ENCODE measurements around the gene DHH. TPM values are rescaled to one million over a fixed set of nuclear protein-coding genes. Genes with fewer than 3 reads are reported as not detected.

The DHH gene
- total RNA-seq (2014; rRNA removed; shearing (Covaris generic)) (not detected in 2 replicates), polyA plus RNA-seq (2016; fragmentation: Nextera tagmentation; extraction: Ambion mirVana) (0.09 TPM in 1 of 2 replicates, not detected in the other)
- long read RNA-seq = 0 reads

- H3K4me1 Mint-ChIP-seq = peaks cover 48% of the 10 kb centered on the region
- peaks cover 67% of the 10 kb centered on the region for H3K27me3 Mint-ChIP-seq (ENCODE audit: insufficient read depth, low read depth, poor library complexity)
- Histone ChIP-seq H3K4me2 (peak within 1 kb of the TSS; percentile 94), H3K36me3 (ENCODE audit: insufficient read depth) (no peaks in the 10 kb centered on the region), H3K4me3 (peak within 1 kb of the TSS; percentile 58), H3K9me2 (ENCODE audit: insufficient read depth) (no peaks in the 10 kb centered on the region), H3K27me3 (ENCODE audit: insufficient read depth) (peaks cover 71% of the 10 kb centered on the region), H4K20me1 (replicated peaks; ENCODE audit: insufficient read depth) (peaks cover 14% of the 10 kb centered on the region), H3K4me1 (ENCODE audit: insufficient read depth) (peaks cover 41% of the 10 kb centered on the region), H2AFZ (peak within 1 kb of the TSS; percentile 59), H3K27ac (ENCODE audit: low read depth) (no peak within 1 kb of the TSS), H3K79me2 (replicated peaks; ENCODE audit: insufficient read depth) (no peaks in the 10 kb centered on the region), H3F3A (replicated peaks; ENCODE audit: low read depth) (peaks cover 11% of the 10 kb centered on the region; the same call in 1 of the 2 replicates)
- no peaks in the 10 kb centered on the region for H3K9me3 Mint-ChIP-seq
- peaks cover 13% of the 10 kb centered on the region; the same call in 2 of the 3 replicates for H3K36me3 Mint-ChIP-seq (ENCODE audit: low read depth)
- ATAC-seq = peak; percentile 45
- no peak within 1 kb of the TSS for H3K27ac Mint-ChIP-seq
- peak; percentile 77 for DNase-seq (ENCODE audit: low spot score)
- TF ChIP-seq ZNF462 (CRISPR knock-in tag; IDR thresholded peaks at IDR 0.05) = no peak
- TF ChIP-seq NANOG (IDR thresholded peaks at IDR 0.05; ENCODE audit: borderline replicate concordance) = no peak
- no peak for TF ChIP-seq ETS1 (IDR thresholded peaks at IDR 0.05)
- TF ChIP-seq EZH2 (IDR thresholded peaks at IDR 0.05; ENCODE audit: low read depth, unreplicated experiment) = peak; percentile 74
- no peak for TF ChIP-seq CREB1 (CRISPR knock-in tag; IDR thresholded peaks at IDR 0.05; ENCODE audit: low read depth)
- TF ChIP-seq STAT1 (IDR thresholded peaks at IDR 0.05; ENCODE audit: unreplicated experiment) = no peak
- no peak for TF ChIP-seq EZH2phosphoT487 (IDR thresholded peaks at IDR 0.05; ENCODE audit: unreplicated experiment)
- TF ChIP-seq REST (IDR thresholded peaks at IDR 0.05; ENCODE audit: unreplicated experiment) = no peak
- peak within 1 kb of the TSS; percentile 59 for H3K4me3 Mint-ChIP-seq
Measured at GRCh38 chr12:49094160-49094974, at the start of gene DHH. TSS of gene DHH (minus strand) at chr12:49094801. CDS start at chr12:49094512, 289 bp downstream.
